ENCODE data around the gene SCARB2.

SCARB2 gene

DNA sequence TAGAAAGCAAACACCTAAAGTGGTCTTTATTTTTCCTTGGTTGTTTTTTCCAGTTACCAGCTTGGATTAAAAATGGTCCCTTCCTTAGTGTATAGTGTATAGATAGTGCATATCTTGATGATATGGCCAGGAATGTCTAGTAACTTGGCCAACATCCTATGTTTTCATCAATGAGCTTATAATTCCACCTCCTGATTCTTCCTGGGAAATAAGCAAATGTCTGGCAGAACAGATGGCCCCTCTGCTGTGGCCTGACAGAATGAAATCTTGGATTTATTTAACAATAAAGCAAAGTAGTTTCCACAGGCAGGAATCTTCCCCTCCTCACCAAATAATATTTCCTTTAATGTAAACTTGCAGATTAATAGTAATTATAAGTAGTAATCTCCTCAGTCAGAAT is 6.1 kb downstream of the SCARB2 start:
- H3K4me3 ChIP-seq (ENCODE audit: low read depth, low read length): peak overlapping the region; percentile 49; the same call in 1 of the 2 replicates
- TF ChIP-seq, protein P1, sequence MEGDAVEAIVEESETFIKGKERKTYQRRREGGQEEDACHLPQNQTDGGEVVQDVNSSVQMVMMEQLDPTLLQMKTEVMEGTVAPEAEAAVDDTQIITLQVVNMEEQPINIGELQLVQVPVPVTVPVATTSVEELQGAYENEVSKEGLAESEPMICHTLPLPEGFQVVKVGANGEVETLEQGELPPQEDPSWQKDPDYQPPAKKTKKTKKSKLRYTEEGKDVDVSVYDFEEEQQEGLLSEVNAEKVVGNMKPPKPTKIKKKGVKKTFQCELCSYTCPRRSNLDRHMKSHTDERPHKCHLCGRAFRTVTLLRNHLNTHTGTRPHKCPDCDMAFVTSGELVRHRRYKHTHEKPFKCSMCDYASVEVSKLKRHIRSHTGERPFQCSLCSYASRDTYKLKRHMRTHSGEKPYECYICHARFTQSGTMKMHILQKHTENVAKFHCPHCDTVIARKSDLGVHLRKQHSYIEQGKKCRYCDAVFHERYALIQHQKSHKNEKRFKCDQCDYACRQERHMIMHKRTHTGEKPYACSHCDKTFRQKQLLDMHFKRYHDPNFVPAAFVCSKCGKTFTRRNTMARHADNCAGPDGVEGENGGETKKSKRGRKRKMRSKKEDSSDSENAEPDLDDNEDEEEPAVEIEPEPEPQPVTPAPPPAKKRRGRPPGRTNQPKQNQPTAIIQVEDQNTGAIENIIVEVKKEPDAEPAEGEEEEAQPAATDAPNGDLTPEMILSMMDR (IDR thresholded peaks at IDR 0.05; ENCODE audit: low read depth, low read length): no peak

DNA sequence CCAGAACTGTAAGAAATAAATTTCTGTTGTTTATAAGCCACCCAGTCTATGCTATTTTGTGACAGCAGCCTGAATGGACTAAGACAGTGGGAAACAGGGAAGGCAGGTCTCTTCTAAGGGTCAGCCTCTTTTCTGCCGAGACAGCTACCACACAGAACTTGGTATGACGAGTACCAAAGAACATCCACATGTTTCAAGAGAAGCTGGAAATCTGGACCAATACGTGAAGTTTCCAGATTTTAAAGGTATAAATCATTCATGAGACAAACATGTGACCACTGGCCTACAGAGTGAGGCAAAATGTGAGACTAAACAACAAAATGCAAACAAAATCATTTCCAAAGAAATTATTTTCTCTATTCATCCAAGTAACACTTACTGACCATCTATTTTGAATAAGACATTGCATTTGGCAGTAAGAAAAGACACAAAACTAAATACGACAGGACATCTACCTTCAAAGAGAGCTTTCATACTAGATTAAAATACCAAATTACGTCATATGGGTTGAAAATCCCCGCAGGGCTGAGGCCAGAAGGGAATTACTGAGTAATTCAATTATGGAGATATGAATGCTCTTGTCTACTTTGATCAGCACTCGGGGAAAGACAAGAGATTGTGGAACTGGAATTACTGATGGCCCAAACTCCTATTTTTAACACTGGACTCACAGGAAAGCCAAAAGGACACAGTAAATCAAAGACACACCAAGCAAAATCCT is 7.2 kb downstream of the SCARB2 start:
- no peak overlapping the region for H3K4me3 ChIP-seq (ENCODE audit: low read depth, low read length)
- TF ChIP-seq, protein P1 (IDR thresholded peaks at IDR 0.05; ENCODE audit: low read depth, low read length): no peak

DNA sequence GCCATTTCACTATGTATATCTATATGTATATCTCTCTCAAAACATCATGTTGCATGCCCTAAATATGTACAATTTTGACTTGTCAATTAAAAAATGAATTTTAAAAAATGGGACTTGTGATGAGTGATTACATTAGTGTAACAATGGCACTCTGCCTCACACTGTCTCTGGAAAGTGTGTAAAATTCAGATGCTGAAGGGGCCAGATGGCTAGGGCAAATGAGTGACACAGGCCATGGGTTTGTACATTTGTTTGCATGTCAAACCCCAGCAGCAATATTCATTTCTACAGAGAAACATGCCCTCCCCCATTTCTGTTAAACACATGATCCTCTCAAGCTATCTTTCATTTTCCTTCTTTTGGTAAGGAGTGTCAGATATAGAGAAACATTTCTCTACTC is 8.1 kb downstream of the SCARB2 start:
- no peak overlapping the region for H3K4me3 ChIP-seq (ENCODE audit: low read depth, low read length)
- TF ChIP-seq, protein P1 (IDR thresholded peaks at IDR 0.05; ENCODE audit: low read depth, low read length): no peak

DNA sequence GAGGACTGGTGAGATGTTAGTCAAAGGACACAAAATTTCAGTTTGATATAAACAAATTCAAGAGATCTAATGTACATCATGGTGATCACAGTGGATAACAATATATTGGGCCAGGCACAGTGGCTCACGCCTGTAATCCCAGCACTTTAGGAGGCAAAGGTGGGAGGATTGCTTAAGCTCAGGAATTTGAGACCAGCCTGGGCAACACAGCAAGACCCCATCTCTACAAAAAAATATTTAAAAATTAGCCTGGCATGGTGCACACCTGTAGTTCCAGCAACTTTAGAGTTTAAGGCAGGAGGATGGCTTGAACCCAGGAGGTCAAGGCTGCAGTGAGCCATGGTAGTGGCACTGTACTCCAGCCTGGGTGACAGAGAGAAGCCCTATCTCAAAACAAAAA is 8.7 kb downstream of the SCARB2 start:
- TF ChIP-seq, protein P1 (IDR thresholded peaks at IDR 0.05; ENCODE audit: low read depth, low read length): no peak
- H3K4me3 ChIP-seq (ENCODE audit: low read depth, low read length): no peak overlapping the region

DNA sequence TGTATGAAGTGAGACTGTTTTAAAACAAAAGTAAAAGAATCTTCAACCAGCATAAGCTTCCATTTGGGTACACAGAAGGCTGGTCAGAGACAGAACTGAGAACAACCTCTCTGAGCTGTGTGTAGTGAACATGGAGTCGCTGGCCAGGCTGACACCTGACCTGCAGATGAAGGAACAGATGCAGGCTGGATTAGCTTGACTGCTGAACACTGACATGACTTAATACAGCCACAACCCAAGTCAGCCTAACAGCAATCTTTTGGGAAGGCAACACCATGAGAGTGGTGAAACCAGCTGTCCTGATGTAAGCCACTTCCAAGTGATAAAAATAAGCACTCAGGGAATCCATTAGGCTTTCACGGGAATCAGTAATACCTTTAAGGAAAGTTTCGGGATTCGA is 10.1 kb downstream of the SCARB2 start:
- TF ChIP-seq, protein P1 (IDR thresholded peaks at IDR 0.05; ENCODE audit: low read depth, low read length): no peak
- no peak overlapping the region for H3K4me3 ChIP-seq (ENCODE audit: low read depth, low read length)

DNA sequence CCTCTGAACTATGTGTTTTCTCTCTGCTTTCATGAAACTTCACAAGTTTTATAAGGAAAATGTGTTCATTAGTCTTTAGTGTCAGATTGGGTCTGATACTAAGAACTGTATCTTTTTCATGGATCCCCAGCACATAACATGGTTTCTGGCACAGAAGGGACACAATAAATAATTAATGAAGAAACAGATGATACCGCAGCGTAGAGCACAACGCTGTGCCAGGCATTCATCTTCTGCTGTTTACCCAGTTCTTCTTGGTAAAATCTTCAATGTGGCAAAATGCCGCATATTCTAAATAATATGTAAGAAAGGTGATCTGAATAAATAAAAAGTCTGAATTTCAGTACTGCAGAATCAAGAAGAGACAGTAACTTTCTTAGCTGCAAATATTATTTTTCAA is 12.3 kb downstream of the SCARB2 start:
- no peak overlapping the region for H3K4me3 ChIP-seq (ENCODE audit: low read depth, low read length)
- TF ChIP-seq, protein P1 (IDR thresholded peaks at IDR 0.05; ENCODE audit: low read depth, low read length): no peak

DNA sequence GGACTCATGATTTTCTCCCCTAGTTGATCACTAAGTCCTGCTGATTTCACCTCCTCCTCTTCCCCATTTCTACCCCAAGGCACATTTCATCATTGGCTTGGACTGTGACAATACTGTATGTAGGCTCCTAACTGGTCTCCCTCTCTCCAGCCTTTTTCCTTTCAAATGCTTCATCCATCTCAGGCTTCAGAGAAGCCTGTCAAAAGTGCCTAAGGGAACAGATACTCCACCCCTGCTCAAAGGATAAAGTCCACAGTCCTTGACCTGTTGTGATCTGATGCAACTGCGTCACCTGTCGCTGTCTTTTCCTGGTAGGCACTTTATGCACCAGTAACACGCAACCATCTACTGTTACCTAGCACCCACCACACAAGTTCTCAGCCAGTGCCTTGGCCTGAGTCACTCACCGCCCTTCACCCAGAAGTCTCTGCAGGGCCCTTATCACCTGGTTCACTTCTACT is 12.8 kb downstream of the SCARB2 start:
- H3K4me3 ChIP-seq (ENCODE audit: low read depth, low read length): no peak overlapping the region
- TF ChIP-seq, protein P1 (IDR thresholded peaks at IDR 0.05; ENCODE audit: low read depth, low read length): no peak

Data from WI38 (cell line).